Activated CD8-positive, alpha-beta T cell treated with anti-CD3 and anti-CD28 coated beads for 36 hours (primary cell): ENCODE data around the gene DNASE2. TPM values are rescaled to one million over a fixed set of nuclear protein-coding genes. Genes with fewer than 3 reads are reported as not detected.

Experiments used
- ATAC-seq: fragments of 200-7000 bp; cut with Tn5 transposase; one replicate; pipeline ENCODE4 v1.10.0; 2021; ENCODE audit warnings: mild to moderate bottlenecking, moderate library complexity
- CTCF ChIA-PET: fragments of 350-600 bp; sonication (Branson Sonifier 250); formaldehyde crosslinking; loops from one replicate; lab custom pipeline; 2021; ENCODE audit warnings: antibody characterized with exemption; lab: Charles Lee
- POLR2A ChIA-PET: fragments of 350-600 bp; sonication (Branson Sonifier 250); formaldehyde crosslinking; loops from one replicate; lab custom pipeline; 2021; ENCODE audit warnings: antibody characterized with exemption; lab: Charles Lee
- DNase-seq: peaks from one replicate; pipeline ENCODE4 v3.0.0-alpha.2; 2020
- H3K27ac Mint-ChIP-seq: one replicate; pipeline ENCODE4 v1.8.0; 2021; ENCODE audit warnings: mild to moderate bottlenecking, mixed read lengths
- H3K27me3 Mint-ChIP-seq: one replicate; pipeline ENCODE4 v1.8.0; 2021; ENCODE audit warnings: mixed read lengths
- H3K36me3 Mint-ChIP-seq: one replicate; pipeline ENCODE4 v1.8.0; 2021; ENCODE audit warnings: low read depth, mixed read lengths
- H3K4me1 Mint-ChIP-seq: one replicate; pipeline ENCODE4 v1.8.0; 2021; ENCODE audit warnings: low read depth, mixed read lengths
- H3K4me3 Mint-ChIP-seq: one replicate; pipeline ENCODE4 v1.8.0; 2021; ENCODE audit warnings: mild to moderate bottlenecking, moderate library complexity, mixed read lengths
- H3K9me3 Mint-ChIP-seq: one replicate; pipeline ENCODE4 v1.8.0; 2021; ENCODE audit warnings: mixed read lengths
- CTCF ChIP-seq: fragments of 200-600 bp; IDR thresholded peaks from one replicate; pipeline ENCODE4 v1.8.0; 2022; ENCODE audit warnings: antibody characterized with exemption, mild to moderate bottlenecking
- intact Hi-C: fragments of 100-400 bp; cut with micrococcal nuclease; formaldehyde crosslinking; loops from one replicate; pipeline ENCODE4 v1.10.0; 2022
- total RNA-seq, 2 experiments: library from RNA; stranded (reverse); gene quantifications; one replicate each; pipeline ENCODE4 v1.2.3, GENCODE V29; 2021

Gene DNASE2
- total RNA-seq, 2 experiments from 2014 or later: 22.3 to 26.1 TPM

GRCh38 chr19:12912571-12912970 lies 31.3 kb upstream of the DNASE2 start:
- POLR2A ChIA-PET: interaction anchor here (1.3 to 4.5 kb wide), 6 partner anchors 14 to 28 kb away, joined by 4 to 19 read pairs (median 7); partner anchors contain the start of genes CALR, FARSA and GCDH

GRCh38 chr19:12907166-12907565 lies 25.9 kb upstream of the DNASE2 start:
- Mint-ChIP-seq H3K9me3 (no peaks in the 10 kb centered on the region), H3K4me1 (no peaks in the 10 kb centered on the region), H3K36me3 (peaks cover 3% of the 10 kb centered on the region), H3K4me3 (no peak overlapping the region), H3K27ac (no peak overlapping the region), H3K27me3 (no peaks in the 10 kb centered on the region)
- no peak for ATAC-seq
- intact Hi-C loops: no loop called here
- no peak for DNase-seq
- ChIA-PET CTCF (interaction anchor here (0.7 to 1.4 kb wide), 2 partner anchors 11 to 26 kb away, joined by 4 read pairs; partner anchors contain the start of gene DNASE2), POLR2A (interaction anchor here (0.9 to 2.0 kb wide), 2 partner anchors 11 to 25 kb away, joined by 3 to 6 read pairs; partner anchors contain the start of gene SYCE2)
- TF ChIP-seq CTCF: no peak

More at GRCh38 chr19:12912571-12912970, 31.3 kb upstream of the DNASE2 start:
- H3K36me3 Mint-ChIP-seq: no peaks in the 10 kb centered on the region
- CTCF ChIA-PET: interaction anchor here (0.7 to 2.4 kb wide), 4 partner anchors 11 to 152 kb away, joined by 3 to 16 read pairs (median 6); no protein-coding TSS in a partner anchor
- DNase-seq (no peak), ATAC-seq (no peak)
- peaks cover 19% of the 10 kb centered on the region for H3K4me1 Mint-ChIP-seq
- H3K27ac Mint-ChIP-seq: no peak overlapping the region
- H3K9me3 Mint-ChIP-seq: no peaks in the 10 kb centered on the region
- intact Hi-C loops: no loop called here
- H3K27me3 Mint-ChIP-seq: no peaks in the 10 kb centered on the region
- no peak overlapping the region for H3K4me3 Mint-ChIP-seq
- no peak for TF ChIP-seq CTCF

DNA sequence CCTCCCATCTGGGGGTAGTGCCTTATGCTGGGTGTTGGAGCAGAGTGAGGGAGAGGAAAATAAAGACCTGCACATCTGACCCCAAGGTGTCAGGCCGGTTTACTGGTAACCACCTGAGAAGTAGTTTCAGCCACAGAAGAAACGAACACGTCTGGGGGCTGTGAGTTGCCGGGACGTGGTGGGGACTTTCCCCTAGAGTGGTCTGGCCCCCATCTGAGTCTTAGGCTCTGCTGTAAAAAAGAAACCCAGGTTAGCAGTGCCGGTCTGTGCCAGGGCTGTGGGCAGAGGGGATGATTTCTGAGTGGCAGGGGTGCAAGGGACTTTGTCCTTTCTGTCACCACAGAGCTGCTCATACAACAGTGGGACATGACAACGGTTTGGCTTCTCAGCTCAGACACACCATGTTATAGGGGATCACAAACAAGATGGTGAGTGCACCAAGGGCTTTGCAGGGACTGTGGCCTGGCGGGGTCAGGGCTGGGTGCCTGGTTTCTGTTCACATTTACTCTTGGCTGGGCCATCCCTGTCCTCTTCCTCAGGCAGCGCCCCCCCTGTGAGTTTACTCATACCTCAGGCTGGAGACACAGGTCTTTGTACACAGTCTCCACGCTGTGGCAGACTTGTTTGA lies 18.8 kb upstream of the DNASE2 start:
- CTCF ChIA-PET: interaction anchor here (0.9 to 2.2 kb wide), 6 partner anchors 10 to 66 kb away, joined by 3 to 9 read pairs (median 6); partner anchors contain the start of gene DNASE2
- intact Hi-C loops: no loop called here
- Mint-ChIP-seq H3K9me3 (no peaks in the 10 kb centered on the region), H3K36me3 (peaks cover 12% of the 10 kb centered on the region), H3K27ac (peak overlapping the region; percentile 78), H3K4me1 (peaks cover 14% of the 10 kb centered on the region), H3K4me3 (no peak overlapping the region), H3K27me3 (no peaks in the 10 kb centered on the region)
- peak; percentile 96 for ATAC-seq
- no peak for TF ChIP-seq CTCF
- POLR2A ChIA-PET: interaction anchor here (2.0 to 2.5 kb wide), 2 partner anchors 9 to 19 kb away, joined by 8 to 12 read pairs; partner anchors contain the start of genes GCDH and SYCE2
- peak; percentile 76 for DNase-seq

DNA sequence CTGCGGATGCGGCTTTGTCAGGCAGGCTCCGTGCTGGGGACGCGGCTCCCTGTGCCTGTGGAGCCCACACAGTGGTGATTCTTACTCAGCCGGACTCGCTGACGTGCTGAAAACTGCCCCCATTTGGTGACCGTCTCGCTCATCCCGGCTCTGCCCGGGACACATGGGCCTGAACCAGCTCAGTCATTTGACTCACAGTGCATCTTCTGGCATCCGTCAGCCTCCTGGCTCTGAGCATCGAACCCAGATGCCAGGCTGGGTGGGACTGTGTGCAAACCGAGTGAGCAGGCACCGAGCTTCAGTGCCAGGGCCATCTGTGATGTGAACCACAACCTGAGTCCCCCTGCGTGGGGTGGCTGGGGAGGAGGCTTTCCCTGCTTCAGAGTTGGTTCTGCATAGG lies 15.2 kb upstream of the DNASE2 start:
- ChIA-PET POLR2A (interaction anchor here (1.2 to 1.4 kb wide), 2 partner anchors 19 to 43 kb away, joined by 3 read pairs; no protein-coding TSS in a partner anchor), CTCF (interaction anchor here (1.2 to 1.8 kb wide), 2 partner anchors 10 to 11 kb away, joined by 3 to 4 read pairs; no protein-coding TSS in a partner anchor)
- TF ChIP-seq CTCF: no peak
- intact Hi-C loops: no loop called here
- H3K27me3 Mint-ChIP-seq: no peaks in the 10 kb centered on the region
- DNase-seq: no peak
- H3K27ac Mint-ChIP-seq: no peak overlapping the region
- ATAC-seq: no peak
- H3K9me3 Mint-ChIP-seq: no peaks in the 10 kb centered on the region
- no peak overlapping the region for H3K4me3 Mint-ChIP-seq
- peaks cover 25% of the 10 kb centered on the region for H3K4me1 Mint-ChIP-seq
- peaks cover 26% of the 10 kb centered on the region for H3K36me3 Mint-ChIP-seq

DNA sequence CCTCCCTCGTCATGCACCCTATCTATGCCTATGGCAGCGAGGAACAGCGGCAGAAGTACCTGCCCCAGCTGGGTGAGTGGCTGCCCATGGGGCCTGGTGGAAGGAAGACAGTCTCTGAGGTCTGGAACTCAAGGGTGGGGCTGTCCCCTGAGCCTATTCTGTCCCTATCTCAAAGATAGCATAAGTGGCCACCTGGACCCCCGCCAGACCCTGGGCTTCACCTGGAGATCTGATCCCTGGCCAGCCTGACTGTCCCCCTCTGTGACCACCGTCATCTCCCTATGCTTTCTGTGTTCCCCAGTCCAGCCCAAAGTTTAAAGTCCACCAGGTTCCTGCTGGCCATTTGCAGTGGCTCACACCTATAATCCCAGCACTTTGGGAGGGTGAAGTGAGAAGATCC lies 12.3 kb upstream of the DNASE2 start:
- H3K27ac Mint-ChIP-seq: no peak overlapping the region
- peaks cover 23% of the 10 kb centered on the region for H3K36me3 Mint-ChIP-seq
- no peak for TF ChIP-seq CTCF
- H3K4me3 Mint-ChIP-seq: no peak overlapping the region
- peaks cover 19% of the 10 kb centered on the region for H3K4me1 Mint-ChIP-seq
- intact Hi-C loops: no loop called here
- ChIA-PET CTCF (no interaction called here), POLR2A (interaction anchor here (1.0 to 1.5 kb wide), 2 partner anchors 23 to 39 kb away, joined by 3 to 5 read pairs; no protein-coding TSS in a partner anchor)
- ATAC-seq (no peak), DNase-seq (no peak)
- H3K9me3 Mint-ChIP-seq: no peaks in the 10 kb centered on the region
- no peaks in the 10 kb centered on the region for H3K27me3 Mint-ChIP-seq
